ENCODE data around the gene ALDH5A1.

DNA sequence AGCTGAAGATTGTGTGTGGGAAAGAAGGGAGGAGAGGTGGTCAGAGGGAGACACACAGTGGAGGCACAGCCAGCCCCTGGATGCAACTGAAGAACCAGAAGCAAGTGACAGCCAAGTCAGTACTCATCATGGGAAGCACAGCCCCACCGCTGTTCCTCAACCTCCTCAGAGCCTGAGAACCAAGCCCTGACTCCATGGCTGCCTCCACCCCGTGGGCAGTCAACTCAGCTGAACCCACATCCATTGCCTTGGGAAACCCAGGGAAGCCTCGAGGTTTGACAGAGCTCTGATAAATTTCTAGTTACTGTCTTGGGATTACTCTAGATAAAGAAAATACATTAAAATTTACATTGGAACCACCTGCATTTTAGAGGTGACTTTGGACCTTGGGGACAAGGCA, 29.6 kb downstream of the ALDH5A1 start:
- TF ChIP-seq, protein P1, sequence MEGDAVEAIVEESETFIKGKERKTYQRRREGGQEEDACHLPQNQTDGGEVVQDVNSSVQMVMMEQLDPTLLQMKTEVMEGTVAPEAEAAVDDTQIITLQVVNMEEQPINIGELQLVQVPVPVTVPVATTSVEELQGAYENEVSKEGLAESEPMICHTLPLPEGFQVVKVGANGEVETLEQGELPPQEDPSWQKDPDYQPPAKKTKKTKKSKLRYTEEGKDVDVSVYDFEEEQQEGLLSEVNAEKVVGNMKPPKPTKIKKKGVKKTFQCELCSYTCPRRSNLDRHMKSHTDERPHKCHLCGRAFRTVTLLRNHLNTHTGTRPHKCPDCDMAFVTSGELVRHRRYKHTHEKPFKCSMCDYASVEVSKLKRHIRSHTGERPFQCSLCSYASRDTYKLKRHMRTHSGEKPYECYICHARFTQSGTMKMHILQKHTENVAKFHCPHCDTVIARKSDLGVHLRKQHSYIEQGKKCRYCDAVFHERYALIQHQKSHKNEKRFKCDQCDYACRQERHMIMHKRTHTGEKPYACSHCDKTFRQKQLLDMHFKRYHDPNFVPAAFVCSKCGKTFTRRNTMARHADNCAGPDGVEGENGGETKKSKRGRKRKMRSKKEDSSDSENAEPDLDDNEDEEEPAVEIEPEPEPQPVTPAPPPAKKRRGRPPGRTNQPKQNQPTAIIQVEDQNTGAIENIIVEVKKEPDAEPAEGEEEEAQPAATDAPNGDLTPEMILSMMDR (IDR thresholded peaks at IDR 0.05): no peak
- no peak for TF ChIP-seq POLR2A (IDR thresholded peaks at IDR 0.05)

Data from body of pancreas (tissue), 4 donors.